IPS-18c (cell line): ENCODE measurements around the gene JADE3.

Experiments used
- H3K4me3 ChIP-seq: 2 replicates; pipeline ENCODE4 v1.7.0; 2013; ENCODE audit warnings: low read depth, mild to moderate bottlenecking, low read length, moderate library complexity; ENCODE audit not compliant: insufficient read depth
- H3K9me3 ChIP-seq: one replicate; pipeline ENCODE4 v1.6.1; 2013; ENCODE audit warnings: mild to moderate bottlenecking, low read length, moderate library complexity; ENCODE audit not compliant: control insufficient read depth, insufficient read depth

JADE3 gene

DNA sequence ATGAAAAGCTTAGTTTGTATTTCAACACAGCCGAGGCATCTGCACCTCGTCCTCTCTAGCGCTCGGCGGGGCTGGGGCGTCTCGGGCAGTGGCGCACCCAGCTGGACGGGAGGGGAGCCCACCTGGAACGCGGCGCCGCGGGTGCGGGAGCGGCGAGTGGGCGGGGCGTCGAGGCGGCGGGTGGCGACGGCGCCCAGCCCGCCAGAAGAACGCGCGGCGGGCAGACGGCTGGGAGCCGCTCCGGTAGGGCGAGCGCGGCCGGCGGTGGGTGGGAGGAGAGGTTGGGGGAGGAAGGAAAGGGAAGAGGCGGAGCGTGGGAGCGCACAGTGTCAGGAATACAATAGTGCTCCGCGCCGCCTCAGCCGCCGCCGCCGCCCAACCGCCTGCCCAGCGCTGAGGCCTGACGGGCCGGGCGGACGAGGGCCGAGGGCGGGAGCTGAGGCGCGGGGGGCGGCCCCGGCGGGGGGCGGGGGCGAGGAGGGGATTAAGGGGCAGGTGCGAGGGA, at the start of gene JADE3:
Gene JADE3 (plus strand): TSS at position 324 of the 505 bp plus-strand sequence. CDS start 72,474 bp downstream, outside the sequence.
- Histone ChIP-seq H3K4me3 (peak within 1 kb of the TSS; percentile 79), H3K9me3 (peaks cover 7% of the 10 kb centered on the region)

DNA sequence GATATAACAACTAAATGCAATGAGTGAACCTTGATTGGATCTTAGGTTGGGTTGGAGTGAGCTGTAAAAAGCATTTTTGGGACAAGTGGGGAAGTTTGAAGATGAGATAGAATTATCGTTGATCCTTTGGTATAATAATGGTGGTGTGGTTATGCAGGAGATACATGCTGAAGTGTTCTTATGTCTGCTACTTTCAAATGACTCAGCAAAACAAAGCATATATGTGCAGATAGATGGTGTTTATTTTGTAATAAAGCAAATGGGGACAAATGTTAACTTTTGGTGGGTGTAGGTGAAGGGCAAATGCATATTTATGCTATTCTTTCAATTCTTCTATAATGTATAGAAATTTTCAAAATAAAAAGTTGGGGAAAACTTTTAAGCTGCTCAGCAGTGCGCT, 49.1 kb upstream of the JADE3 start:
- no peak overlapping the region for H3K4me3 ChIP-seq
- no peaks in the 10 kb centered on the region for H3K9me3 ChIP-seq

- Histone ChIP-seq H3K4me3 (no peak overlapping the region), H3K9me3 (no peaks in the 10 kb centered on the region)
Observed at GRCh38 chrX:46864606-46865005, 47.6 kb upstream of the JADE3 start.

DNA sequence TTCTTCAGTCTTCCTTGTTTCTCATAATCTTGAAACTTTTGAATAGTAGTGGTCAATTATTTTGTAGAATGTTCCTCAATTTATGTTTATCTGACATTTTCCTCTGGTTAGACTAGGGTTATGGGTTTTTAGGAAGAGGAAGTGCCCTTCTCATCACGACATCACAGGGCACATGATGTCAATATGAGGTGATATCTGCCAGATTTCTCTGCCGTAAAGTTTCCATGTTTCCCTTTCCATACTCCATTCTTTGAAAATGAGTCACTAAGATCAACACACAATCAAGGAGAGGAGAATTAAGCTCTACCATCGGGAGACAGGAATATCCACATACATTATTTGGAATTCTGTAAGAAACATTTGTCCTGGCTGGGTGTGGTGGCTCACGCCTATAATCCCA, 46.9 kb upstream of the JADE3 start:
- H3K9me3 ChIP-seq = no peaks in the 10 kb centered on the region
- no peak overlapping the region for H3K4me3 ChIP-seq

- Histone ChIP-seq H3K9me3 (no peaks in the 10 kb centered on the region), H3K4me3 (no peak overlapping the region)
Observed at GRCh38 chrX:46866726-46867125, 45.5 kb upstream of the JADE3 start.

GRCh38 chrX:46873746-46874145, 38.5 kb upstream of the JADE3 start:
- H3K9me3 ChIP-seq = no peaks in the 10 kb centered on the region
- H3K4me3 ChIP-seq = no peak overlapping the region

DNA sequence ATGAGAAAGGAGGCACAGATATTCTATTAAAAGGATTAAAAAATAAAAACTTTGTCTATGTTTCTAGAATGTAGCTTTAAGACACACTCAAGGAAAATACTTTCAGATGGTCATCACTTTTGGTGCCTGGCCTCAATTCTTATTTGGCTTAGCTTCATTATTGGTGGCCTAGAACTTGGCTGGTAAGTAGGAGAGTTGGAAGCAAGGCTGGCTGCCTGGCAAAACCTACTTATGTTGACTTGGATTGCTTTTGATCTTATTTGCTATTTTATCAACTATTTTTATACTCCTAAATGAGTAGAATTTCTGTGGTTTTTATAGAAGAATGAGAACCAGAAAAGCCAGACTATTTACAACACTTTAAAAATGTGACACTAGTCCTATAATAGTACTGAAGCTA, 35.3 kb upstream of the JADE3 start:
- Histone ChIP-seq H3K4me3 (no peak overlapping the region), H3K9me3 (no peaks in the 10 kb centered on the region)

GRCh38 chrX:46882266-46882665, 30.0 kb upstream of the JADE3 start:
- Histone ChIP-seq H3K4me3 (no peak overlapping the region; the same call in 1 of the 2 replicates), H3K9me3 (no peaks in the 10 kb centered on the region)

- no peak overlapping the region for H3K4me3 ChIP-seq
Observed at GRCh38 chrX:46884799-46885198, 27.4 kb upstream of the JADE3 start.

GRCh38 chrX:46898207-46898606, 14.0 kb upstream of the JADE3 start:
- H3K9me3 ChIP-seq = no peaks in the 10 kb centered on the region
- H3K4me3 ChIP-seq = no peak overlapping the region

More at GRCh38 chrX:46884799-46885198, 27.4 kb upstream of the JADE3 start:
- H3K9me3 ChIP-seq = no peaks in the 10 kb centered on the region

DNA sequence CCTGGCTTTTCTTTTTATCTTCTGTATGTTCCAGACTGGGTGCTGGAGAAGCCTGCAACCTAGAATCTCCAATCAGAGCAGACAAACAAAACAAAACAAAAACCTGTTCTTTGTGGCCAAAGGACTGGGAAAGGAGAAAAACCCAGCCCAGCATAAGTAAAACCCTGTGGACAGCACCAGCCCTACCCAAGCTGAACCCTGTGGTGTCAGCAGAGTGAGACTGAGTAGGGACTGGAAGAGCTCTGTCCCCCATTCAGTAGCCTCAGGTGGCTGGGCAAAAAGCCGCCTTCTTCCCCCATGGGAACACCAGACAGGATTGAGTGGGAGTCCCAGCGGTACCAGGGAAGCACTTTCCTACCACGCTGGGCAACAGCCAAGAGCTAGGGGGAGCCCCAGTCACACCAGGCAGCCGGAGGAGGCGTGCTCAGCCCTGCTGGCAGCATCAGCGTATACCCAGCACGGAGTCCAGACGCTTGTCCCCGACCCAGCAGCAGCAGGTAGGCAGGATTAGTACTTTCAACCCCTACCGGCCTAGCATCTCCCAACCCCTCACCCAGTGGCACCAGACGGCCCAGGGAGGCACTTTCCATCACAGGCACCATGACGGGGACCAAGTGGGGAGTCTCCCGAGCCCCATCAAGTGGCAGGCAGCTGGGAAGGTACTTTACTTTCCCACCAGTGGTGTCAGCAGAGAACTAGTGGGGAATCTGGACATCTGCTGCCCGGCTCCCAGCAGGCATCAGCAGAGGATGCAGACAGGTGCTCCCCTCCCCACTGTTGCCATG, 8.6 kb upstream of the JADE3 start:
- H3K9me3 ChIP-seq = peaks cover 6% of the 10 kb centered on the region
- H3K4me3 ChIP-seq = peak overlapping the region; percentile 52

GRCh38 chrX:46904626-46905025, 7.6 kb upstream of the JADE3 start:
- no peak overlapping the region for H3K4me3 ChIP-seq
- H3K9me3 ChIP-seq = peaks cover 6% of the 10 kb centered on the region

DNA sequence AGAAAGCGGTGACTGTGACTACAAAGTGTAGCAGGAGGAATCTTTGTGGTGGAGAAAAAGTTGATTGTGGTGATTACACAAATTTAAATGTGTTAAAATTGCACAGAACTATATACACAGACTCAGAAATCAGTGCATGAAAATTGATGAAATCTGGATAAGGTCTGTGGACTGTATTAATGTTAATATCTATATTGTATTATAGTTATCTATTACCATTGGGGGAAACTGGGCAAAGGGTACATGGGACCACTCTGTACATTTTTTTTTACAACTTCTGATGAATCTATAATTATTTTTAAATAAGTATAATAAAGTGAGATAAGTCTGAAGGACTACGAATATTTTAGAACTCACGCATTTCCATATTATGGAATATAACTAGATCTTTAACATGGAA, 1.8 kb upstream of the JADE3 start:
- H3K4me3 ChIP-seq = no peak overlapping the region
- H3K9me3 ChIP-seq = peaks cover 7% of the 10 kb centered on the region

- peak overlapping the region; percentile 79 for H3K4me3 ChIP-seq
- peaks cover 7% of the 10 kb centered on the region for H3K9me3 ChIP-seq
Observed at GRCh38 chrX:46912603-46913491, 626 bp downstream of the JADE3 start.

DNA sequence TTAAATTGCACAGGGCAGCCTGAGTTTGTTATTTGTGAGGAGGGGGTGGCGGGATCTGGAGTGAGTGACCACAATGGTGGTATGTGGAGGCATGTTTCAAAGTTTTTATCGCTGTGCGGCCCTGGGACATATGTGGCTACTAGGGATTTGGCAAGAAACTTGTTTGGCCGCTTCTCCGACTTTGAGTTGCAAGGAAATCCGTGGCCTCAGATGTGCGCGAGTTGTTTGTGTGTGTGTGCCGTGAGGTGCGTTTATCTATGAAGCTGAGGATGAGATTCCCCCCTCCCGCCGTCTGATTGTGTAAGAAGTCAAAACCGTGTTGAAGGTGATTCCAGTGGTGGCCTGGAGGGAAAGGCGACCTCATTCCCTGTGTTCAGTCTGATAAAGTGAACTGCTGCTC, 1.4 kb downstream of the JADE3 start:
- H3K4me3 ChIP-seq = peak overlapping the region; percentile 79
- peaks cover 7% of the 10 kb centered on the region for H3K9me3 ChIP-seq

GRCh38 chrX:46916273-46916672, 4.1 kb downstream of the JADE3 start:
- Histone ChIP-seq H3K4me3 (no peak overlapping the region), H3K9me3 (peaks cover 5% of the 10 kb centered on the region)

DNA sequence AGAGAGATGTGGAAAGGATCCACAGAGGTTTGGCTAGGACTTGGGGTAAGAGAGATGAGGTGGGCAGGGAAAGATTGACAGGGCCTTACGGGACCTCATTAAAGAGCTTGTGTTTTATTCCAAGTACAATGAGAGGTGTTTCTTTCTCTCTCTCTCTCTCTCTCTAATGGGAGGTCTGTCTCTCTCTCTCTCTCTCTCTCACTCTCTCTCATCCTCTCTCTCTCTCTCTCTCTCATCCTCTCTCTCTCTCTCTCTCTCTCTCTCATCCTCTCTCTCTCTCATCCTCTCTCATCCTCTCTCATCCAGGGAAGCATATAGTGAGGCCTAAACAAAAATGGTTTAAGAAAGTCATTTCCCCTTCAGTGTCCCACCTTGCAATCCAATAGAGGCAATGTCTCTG, 5.4 kb downstream of the JADE3 start:
- Histone ChIP-seq H3K4me3 (no peak overlapping the region), H3K9me3 (peaks cover 2% of the 10 kb centered on the region)

DNA sequence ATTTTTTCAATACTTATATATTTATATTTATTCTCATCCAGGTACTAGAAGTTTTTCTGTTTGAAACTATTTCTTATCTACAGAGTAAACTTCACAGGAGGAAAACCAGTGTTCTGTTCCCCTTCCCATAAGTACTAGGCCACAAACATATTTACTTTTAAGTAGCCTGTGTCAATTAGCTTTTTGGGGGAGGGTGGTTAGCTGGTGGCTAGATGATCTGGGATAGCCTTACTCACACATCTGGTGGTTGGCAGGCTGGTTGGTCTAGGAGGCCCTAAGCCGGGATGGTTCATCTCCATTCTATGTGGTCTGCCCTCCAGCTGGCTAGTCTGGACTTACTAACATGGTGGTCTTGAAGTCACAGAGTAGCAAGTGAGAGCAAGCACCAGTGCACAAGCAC, 6.2 kb downstream of the JADE3 start:
- Histone ChIP-seq H3K9me3 (no peaks in the 10 kb centered on the region), H3K4me3 (no peak overlapping the region)
